HL-60 (cell line): ENCODE measurements around the gene PDE11A.

Experiments
- TF ChIP-seq, protein P1 (sequence below): IDR thresholded peaks from one replicate; pipeline ENCODE4 v1.5.1; 2011; ENCODE audit warnings: low read length, control low read depth, inconsistent platforms; ENCODE audit not compliant: insufficient read depth
- TF ChIP-seq, protein P2 (sequence below): IDR thresholded peaks from 2 replicates; pipeline ENCODE4 v1.6.1; 2012; ENCODE audit warnings: low read depth; ENCODE audit not compliant: insufficient replicate concordance

DNA sequence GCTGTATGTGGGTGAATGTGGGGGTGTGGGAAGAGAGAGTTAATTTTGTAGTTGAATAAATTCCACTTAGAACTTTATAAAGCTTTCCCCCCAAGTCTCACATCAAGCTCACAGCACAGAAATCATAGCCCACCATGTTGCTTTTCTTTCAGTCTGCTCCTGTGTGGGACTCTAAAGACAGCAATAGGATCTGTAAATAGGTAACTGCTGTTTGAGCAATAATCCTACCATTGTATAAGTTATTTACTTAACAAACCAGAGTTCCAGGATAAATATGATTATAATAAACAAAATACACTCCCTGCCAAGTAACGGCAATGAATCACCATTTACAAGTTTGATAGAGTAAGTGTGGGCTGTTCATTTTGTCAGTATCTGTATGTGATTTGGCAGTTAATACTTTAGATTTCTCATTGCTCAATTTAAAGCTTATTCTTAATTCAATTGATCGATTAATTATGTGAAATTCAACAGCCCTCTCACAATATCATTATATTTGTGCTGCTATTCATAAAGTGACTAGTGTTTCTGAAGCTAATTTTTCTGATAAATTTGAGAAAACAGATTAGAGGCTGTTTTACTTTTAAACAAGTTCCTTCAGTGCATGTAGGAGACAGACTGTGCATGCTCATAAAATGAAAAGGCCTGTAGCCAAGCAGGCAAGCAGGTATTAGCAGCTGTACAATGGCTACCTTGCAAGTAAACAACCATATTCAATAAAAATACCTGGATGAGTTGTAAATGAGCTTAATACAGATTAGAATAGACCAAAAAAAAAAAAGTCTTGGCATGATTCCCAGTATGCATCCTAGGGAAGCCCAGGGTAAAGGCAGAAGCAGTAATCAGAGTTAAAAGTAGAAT, 142.7 kb downstream of the PDE11A start:
- TF ChIP-seq, protein P1, sequence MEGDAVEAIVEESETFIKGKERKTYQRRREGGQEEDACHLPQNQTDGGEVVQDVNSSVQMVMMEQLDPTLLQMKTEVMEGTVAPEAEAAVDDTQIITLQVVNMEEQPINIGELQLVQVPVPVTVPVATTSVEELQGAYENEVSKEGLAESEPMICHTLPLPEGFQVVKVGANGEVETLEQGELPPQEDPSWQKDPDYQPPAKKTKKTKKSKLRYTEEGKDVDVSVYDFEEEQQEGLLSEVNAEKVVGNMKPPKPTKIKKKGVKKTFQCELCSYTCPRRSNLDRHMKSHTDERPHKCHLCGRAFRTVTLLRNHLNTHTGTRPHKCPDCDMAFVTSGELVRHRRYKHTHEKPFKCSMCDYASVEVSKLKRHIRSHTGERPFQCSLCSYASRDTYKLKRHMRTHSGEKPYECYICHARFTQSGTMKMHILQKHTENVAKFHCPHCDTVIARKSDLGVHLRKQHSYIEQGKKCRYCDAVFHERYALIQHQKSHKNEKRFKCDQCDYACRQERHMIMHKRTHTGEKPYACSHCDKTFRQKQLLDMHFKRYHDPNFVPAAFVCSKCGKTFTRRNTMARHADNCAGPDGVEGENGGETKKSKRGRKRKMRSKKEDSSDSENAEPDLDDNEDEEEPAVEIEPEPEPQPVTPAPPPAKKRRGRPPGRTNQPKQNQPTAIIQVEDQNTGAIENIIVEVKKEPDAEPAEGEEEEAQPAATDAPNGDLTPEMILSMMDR: no peak
- TF ChIP-seq, protein P2, sequence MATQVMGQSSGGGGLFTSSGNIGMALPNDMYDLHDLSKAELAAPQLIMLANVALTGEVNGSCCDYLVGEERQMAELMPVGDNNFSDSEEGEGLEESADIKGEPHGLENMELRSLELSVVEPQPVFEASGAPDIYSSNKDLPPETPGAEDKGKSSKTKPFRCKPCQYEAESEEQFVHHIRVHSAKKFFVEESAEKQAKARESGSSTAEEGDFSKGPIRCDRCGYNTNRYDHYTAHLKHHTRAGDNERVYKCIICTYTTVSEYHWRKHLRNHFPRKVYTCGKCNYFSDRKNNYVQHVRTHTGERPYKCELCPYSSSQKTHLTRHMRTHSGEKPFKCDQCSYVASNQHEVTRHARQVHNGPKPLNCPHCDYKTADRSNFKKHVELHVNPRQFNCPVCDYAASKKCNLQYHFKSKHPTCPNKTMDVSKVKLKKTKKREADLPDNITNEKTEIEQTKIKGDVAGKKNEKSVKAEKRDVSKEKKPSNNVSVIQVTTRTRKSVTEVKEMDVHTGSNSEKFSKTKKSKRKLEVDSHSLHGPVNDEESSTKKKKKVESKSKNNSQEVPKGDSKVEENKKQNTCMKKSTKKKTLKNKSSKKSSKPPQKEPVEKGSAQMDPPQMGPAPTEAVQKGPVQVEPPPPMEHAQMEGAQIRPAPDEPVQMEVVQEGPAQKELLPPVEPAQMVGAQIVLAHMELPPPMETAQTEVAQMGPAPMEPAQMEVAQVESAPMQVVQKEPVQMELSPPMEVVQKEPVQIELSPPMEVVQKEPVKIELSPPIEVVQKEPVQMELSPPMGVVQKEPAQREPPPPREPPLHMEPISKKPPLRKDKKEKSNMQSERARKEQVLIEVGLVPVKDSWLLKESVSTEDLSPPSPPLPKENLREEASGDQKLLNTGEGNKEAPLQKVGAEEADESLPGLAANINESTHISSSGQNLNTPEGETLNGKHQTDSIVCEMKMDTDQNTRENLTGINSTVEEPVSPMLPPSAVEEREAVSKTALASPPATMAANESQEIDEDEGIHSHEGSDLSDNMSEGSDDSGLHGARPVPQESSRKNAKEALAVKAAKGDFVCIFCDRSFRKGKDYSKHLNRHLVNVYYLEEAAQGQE: no peak
